NCI-H82 treated with DMSO at 0.1 percent for 48 hours (cell line): ENCODE data around the gene SGMS1.
A peak's percentile ranks its signal among the peaks of the same experiment; 100 is the strongest.
"Not testable (repeated sequence)": the region's sequence is repeated elsewhere in the genome, so short reads cannot be mapped to it uniquely, and the experiment has no call there.

Source experiments
- DNase-seq: peaks from one replicate; lab custom pipeline; 2025; ENCODE audit not compliant: unreplicated experiment; lab: John Stamatoyannopoulos, UW

The SGMS1 gene

DNA sequence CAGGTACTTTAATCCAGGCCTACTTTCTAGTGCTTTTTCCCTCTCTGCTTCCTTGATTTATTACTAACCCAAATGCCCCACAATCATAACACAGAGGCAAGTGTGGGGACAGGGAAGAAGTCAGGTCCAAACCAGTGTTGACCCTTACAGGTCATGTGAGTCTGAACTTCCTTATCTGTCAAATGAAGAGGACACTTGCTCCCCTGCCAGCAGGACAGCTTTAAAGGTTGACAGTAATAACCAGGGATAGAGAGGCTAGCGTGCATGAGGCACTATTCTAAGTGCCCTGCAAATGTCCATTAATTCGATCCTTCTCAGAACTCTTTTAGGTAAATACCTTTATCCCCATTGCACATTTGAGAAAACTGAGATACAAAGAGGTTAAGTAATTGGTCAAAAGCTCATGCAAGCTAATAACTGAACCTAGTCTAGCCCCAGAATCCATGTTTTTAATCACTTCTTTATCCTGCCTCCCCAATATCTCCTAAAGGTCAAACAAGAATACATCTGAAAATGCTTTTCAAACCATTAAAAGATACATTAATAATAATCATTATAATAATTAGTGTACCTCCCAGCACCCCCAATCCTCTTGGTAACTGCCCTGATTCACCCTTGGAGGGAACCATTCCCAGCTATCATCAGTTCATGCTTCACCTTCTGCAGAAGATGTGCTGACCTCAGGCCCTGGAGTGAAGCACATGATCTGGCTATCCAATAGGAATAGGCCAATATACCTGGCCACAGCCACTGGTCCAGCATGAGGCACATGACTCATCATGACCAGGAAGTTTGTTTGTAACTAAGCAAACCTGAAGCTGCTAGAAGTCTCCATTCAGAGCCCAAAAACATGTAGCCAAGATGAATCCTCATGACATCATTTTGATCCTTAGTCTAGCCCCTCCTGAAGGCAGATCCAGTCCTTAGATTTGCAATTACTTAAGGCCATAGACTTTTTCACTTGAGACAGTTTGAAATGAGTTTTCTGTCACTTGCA is 40.7 kb downstream of the SGMS1 start:
- DNase-seq = no peak

DNA sequence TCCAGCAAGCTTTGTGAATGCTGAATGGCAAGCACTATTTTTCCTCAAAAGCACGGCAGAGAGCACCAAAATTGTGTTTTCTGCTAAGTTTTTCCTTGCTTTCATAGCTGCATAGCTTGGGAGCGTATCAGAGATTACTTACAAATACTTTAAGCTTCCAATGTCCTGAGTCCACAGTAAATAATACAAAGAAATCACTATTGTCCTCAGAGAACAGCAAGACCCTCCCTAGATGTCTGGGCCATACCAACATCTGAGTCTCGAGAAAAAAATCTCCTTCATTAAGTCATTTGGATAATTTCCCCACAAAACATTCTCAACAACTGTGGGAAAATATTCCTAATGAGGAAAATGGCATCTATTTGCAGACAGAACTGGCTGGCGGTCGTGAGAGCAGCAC is 41.7 kb downstream of the SGMS1 start:
- no peak for DNase-seq

GRCh38 chr10:50580262-50580891 is 43.4 kb downstream of the SGMS1 start:
- DNase-seq = no peak

DNA sequence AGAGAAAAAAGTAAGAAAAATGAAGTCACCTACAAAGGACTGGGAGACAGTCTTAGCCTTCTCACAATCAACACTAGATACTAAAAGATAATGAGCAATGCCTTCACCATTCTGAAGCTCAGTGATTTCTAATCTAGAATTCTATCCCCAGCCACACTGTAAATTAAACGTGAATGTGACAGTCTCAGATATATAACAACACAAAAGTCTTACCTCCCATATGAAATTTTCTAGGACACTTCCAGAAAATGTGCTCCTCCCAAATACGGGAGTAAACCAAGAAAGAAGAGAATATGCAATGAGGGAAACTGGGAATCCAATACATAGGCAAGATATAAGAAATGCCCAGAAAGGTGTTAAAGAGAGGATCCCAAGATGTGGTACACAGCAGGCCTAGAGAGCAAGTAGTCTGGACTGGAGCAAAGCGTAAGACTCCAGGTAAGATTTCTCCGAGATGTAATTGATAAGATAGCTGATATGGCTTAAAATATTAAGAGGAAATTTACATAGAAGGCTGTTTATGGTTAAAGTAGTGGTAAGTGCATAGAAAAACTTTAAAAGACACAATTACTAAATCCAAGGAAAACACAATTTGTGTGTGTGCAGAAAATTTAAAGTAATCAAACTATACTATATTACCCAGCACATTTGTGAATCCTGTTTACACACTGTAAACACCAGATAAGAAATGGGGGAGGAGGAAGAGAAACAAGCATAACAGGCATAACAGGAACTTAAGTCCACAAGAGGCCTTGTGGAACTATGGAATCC is 44.1 kb downstream of the SGMS1 start:
- no peak for DNase-seq

GRCh38 chr10:50578949-50579348 is 44.8 kb downstream of the SGMS1 start:
- no peak for DNase-seq

DNA sequence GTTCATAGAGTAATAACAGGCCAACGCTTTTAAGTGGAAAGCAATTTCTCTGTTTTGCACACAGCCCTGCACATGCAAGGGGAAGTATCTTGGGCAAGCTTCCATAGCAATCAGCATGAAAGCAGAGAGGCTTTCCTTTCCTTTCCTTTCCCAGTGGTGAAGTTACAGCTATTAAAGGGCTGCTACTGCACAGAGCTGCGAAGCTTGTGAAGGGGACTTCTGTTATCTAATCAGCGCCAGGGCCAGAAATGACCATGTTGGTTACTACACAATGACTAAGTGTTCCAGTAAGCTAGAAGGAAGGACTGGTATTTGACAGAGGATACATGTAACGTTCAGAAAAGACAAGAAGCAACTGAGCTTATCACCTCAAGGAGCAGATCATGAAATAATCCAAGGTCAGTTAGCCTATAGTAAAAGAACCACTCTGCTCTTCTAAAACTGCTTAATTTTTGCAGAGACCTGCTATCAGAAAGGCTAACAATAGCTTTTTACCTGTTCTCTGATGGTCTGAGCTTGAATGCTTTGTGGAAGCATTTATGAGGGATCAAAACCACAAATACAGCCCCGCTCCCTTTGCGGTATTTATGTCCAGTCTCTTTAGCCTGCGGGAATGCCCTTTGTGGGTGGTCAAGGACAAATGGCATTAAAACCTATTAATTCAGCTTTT is 45.9 kb downstream of the SGMS1 start:
- peak; percentile 32 for DNase-seq

- no peak for DNase-seq
Observed at GRCh38 chr10:50577010-50577409, 46.7 kb downstream of the SGMS1 start.

- no peak for DNase-seq
Observed at GRCh38 chr10:50576245-50576815, 47.4 kb downstream of the SGMS1 start.

DNA sequence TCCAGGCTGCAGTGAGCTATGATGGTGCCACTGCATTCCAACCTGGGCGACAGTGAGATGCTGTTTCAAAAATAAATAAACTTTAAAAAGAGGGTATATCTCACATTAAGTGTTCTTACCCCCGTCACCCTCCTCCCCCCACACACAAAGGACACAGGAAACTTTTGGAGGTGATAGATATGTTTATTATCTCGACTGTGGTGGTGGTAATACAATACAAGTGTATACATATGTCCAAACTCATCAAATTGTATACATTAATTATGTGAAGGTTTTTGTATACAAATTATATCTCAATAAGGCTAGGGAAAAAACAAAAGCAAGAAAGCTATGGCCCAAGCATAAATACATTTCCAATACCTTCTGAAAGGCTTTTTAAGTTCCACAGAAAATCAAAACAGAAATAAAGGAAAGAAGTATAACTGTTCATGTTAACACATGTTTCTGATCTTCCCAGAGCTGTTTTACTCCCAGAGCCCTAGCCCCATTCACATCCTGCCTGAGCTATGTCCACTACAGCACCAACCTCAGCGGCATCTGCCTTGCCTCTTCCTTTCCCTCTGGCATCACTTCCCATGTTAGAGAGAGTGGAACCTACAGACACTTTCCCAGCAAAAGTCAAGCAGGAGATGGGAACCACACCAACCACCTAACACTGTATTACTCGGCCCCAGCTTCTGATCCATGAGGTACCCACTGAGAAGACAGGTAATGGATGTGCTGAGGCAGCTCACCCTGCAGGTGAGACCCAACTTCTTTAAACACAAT is 48.1 kb downstream of the SGMS1 start:
- DNase-seq = no peak

- DNase-seq = no peak
Observed at GRCh38 chr10:50574931-50575330, 48.8 kb downstream of the SGMS1 start.

GRCh38 chr10:50574305-50574704 is 49.5 kb downstream of the SGMS1 start:
- DNase-seq = no peak

- no peak for DNase-seq
Observed at GRCh38 chr10:50572017-50572491, 51.7 kb downstream of the SGMS1 start.

DNA sequence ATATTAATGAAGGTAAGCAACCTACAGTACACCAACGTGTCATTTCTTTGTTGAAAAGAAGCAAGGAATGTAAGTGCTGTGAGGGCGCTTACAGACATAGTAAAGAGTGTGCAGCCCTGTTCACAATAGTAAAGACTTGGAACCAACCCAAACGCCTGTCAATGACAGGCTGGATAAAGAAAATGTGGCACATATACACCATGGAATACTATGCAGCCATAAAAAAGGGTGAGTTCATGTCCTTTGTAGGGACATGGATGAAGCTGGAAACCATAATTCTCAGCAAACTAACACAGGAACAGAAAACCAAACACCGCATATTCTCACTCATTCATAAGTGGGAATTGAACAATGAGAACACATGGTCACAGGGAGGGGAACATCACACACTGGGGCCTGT is 55.0 kb downstream of the SGMS1 start:
- not testable (repeated sequence) for DNase-seq

DNA sequence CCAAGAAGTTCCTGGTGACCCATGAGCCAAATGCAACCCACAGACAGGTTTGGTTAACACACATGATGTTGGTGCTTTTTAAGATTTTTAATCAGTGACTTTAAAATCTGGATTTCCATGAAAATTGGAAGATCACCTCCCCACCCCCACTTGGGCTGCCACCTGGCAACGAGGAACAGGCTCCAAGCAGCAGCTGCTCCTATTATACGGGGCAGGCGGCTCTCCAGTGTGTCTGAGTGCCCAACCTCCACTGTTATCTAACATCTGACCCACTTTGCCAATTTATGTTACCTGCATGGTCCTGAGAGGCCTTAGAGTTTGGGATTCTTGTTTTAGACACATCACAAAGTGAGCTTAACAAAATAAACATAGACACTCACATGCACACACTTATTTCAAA is 56.4 kb downstream of the SGMS1 start:
- DNase-seq = no peak

DNA sequence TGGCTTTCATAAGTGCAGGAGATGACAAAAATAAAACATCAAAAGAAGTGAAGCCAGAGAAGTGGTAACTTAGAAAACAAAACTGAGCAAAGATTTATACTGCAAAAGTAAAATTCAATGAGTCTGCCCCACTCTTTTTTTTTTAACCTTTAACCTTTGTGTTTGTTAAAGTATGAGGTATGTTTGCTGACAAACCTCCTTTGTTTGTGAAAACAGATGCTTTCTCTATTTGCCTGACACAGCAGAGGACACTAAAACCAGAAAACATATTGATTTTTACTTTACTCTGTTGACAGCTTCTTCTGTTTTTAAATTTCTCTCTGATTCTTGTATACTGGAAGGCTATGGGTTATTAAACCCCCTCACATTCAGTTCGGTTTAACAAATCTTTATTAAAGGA is 57.6 kb downstream of the SGMS1 start:
- DNase-seq = no peak

DNA sequence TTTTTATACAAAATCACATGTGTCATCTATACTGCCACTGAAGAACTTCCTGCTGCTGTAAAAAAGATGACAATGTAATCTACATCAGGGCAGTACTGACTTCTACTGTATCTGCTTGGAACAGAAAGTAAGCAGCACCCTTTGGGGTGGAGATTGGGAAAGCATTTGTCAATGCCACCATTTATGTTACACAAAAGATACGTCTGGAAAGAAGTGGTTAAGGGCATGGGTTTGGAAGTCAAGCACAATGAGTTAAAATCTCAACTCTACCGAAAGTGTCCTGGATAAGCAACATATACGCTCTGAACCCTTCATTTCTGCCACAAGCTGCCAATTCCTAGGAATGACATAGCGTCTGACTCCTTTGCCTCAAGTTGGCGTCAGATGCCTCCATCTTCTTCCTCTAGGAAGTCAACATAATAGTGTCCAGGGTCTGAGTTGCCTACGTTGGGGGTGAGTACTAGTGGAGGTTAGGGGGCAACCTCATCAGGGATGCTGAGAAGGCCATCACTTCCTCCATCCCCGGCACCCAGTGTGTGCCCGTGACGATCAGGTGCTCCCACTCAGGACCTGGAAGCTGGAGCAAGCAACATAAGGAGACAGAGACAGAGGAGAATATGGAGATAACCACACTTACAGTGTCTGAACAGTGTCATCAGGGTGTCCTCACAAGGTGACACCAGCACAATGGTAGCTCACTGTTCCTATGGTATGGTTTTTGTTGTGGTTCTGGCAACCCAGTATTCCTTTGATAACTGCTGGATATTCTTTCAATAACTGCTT is 58.3 kb downstream of the SGMS1 start:
- no peak for DNase-seq

DNA sequence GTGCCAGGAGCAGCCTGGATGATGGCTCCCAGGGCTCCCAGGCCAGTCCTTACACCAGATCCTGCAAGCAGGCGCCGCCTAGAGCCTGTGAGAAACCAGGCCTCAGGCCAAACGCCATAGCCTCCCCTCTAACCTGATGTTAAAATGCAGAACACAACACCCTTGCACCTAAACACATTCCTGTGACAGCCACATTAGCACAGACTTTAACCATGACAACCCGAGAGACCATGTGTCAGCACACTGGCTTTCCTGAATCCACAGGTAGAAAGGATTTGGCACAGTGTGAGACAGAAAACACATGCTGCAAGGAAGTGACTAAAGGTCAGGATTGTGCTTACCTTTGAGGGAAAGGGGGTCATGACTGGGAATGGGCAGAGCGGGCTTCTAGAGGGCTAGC is 59.9 kb downstream of the SGMS1 start:
- DNase-seq = no peak

GRCh38 chr10:50561816-50562215 is 61.9 kb downstream of the SGMS1 start:
- DNase-seq = no peak

- no peak for DNase-seq
Observed at GRCh38 chr10:50561266-50561665, 62.5 kb downstream of the SGMS1 start.
